Endothelial cell of umbilical vein (primary cell): ENCODE results near the gene ACOX3. TPM values are rescaled to one million over a fixed set of nuclear protein-coding genes. Genes with fewer than 3 reads are reported as not detected.

Experiments used
- BruUV-seq: library from RNA; stranded (reverse); fragments of 400-500 nt; replicated peaks from 2 replicates; lab custom pipeline; 2021; lab: Mats Ljungman, UMichigan
- CTCF ChIA-PET: fragments of 300-600, 350-600 bp; sonication (Branson Sonifier 250); formaldehyde crosslinking; loops from one replicate; lab custom pipeline; 2021; ENCODE audit warnings: antibody characterized with exemption, inconsistent platforms; lab: Charles Lee
- POLR2A ChIA-PET: fragments of 300-600, 350-600 bp; sonication (Branson Sonifier 250); formaldehyde crosslinking; loops from one replicate; lab custom pipeline; 2021; ENCODE audit warnings: antibody characterized with exemption, inconsistent platforms; lab: Charles Lee
- DNase-seq: peaks from one replicate; pipeline ENCODE4 v3.0.0-alpha.2; 2011; ENCODE audit warnings: low read depth, low spot score
- FAIRE-seq: peaks from 2 replicates; lab custom pipeline; 2011; peaks lifted over from hg19 to GRCh38; lab: Jason Lieb, UNC
- H2AFZ ChIP-seq: 2 replicates; pipeline ENCODE4 v1.6.0; 2012; ENCODE audit warnings: low read depth, low read length, control low read depth, inconsistent platforms
- H3K27ac ChIP-seq: 2 replicates; pipeline ENCODE4 v1.5.1; 2011; ENCODE audit warnings: low read depth, mild to moderate bottlenecking, control low read depth, low read length, moderate library complexity; ENCODE audit not compliant: insufficient read depth
- H3K27me3 ChIP-seq, 2 experiments: 2 replicates each; pipeline versions ENCODE4 v1.6.0 to v1.6.1; 2011; ENCODE audit warnings: low read length in 2 of 2, mixed read lengths in 1 of 2; ENCODE audit not compliant: control insufficient read depth in 2 of 2, insufficient read depth in 2 of 2
- H3K36me3 ChIP-seq, 2 experiments: 2 replicates in 1 of 2; 3 replicates in 1 of 2; pipeline ENCODE4 v1.5.1; 2011; ENCODE audit warnings: low read length in 2 of 2, mild to moderate bottlenecking in 1 of 2, moderate library complexity in 1 of 2; ENCODE audit not compliant: control insufficient read depth in 2 of 2, insufficient read depth in 2 of 2; ENCODE audit errors: extremely low read depth in 1 of 2
- H3K4me1 ChIP-seq: 3 replicates; pipeline ENCODE4 v1.5.1; 2011; ENCODE audit warnings: mild to moderate bottlenecking, low read length; ENCODE audit not compliant: control insufficient read depth, insufficient read depth; ENCODE audit errors: extremely low read depth
- H3K4me2 ChIP-seq: 2 replicates; pipeline ENCODE4 v1.6.1; 2011; ENCODE audit warnings: low read length, control low read depth, mixed read lengths; ENCODE audit not compliant: insufficient read depth
- H3K4me3 ChIP-seq, 3 experiments: fragments of 200-600 bp in 1 of 3; sonication (generic), shearing (Covaris generic) in 1 of 3; replicated peaks in 1 of 3; 2 replicates each; pipeline ENCODE4 v1.5.1; 2011 to 2016; ENCODE audit warnings: control low read depth in 3 of 3, low read length in 3 of 3, mild to moderate bottlenecking in 2 of 3, inconsistent platforms in 1 of 3, low read depth in 1 of 3, moderate library complexity in 1 of 3; ENCODE audit not compliant: insufficient read depth in 1 of 3
- H3K79me2 ChIP-seq: 2 replicates; pipeline ENCODE4 v1.6.0; 2012; ENCODE audit warnings: low read length, inconsistent platforms; ENCODE audit not compliant: control insufficient read depth, insufficient read depth
- H3K9ac ChIP-seq: replicated peaks from 2 replicates; pipeline ENCODE3; 2011; ENCODE audit warnings: low read length, control low read depth; ENCODE audit not compliant: insufficient read depth; ENCODE audit errors: extremely low read depth
- H3K9me1 ChIP-seq: replicated peaks from 3 replicates; pipeline ENCODE4 v1.6.0; 2011; ENCODE audit warnings: mild to moderate bottlenecking, low read length; ENCODE audit not compliant: control insufficient read depth, insufficient read depth; ENCODE audit errors: extremely low read depth
- H3K9me3 ChIP-seq: replicated peaks from 2 replicates; pipeline ENCODE4 v1.5.1; 2012; ENCODE audit warnings: low read length, inconsistent platforms; ENCODE audit not compliant: control insufficient read depth, insufficient read depth
- H4K20me1 ChIP-seq: replicated peaks from 2 replicates; pipeline ENCODE3; 2011; ENCODE audit warnings: mild to moderate bottlenecking, low read length; ENCODE audit not compliant: control insufficient read depth, insufficient read depth; ENCODE audit errors: extremely low read depth
- EZH2 ChIP-seq: IDR thresholded peaks from 2 replicates; pipeline ENCODE4 v1.6.1; 2012; ENCODE audit warnings: borderline replicate concordance, low read depth, mild to moderate bottlenecking, moderate library complexity, low read length, inconsistent platforms; ENCODE audit not compliant: severe bottlenecking
- GATA2 ChIP-seq: IDR thresholded peaks from 2 replicates; pipeline ENCODE4 v1.7.0; 2011; ENCODE audit warnings: low read depth, mild to moderate bottlenecking, moderate library complexity, mixed read lengths, low read length; ENCODE audit not compliant: insufficient read length, insufficient read depth
- JUN ChIP-seq: IDR thresholded peaks from 2 replicates; pipeline ENCODE4 v1.6.1; 2011; ENCODE audit warnings: borderline replicate concordance, low read depth; ENCODE audit not compliant: insufficient read length, insufficient read depth
- MYC ChIP-seq: IDR thresholded peaks from one replicate; pipeline ENCODE4 v1.6.1; 2011; ENCODE audit warnings: mild to moderate bottlenecking, low read depth, low read length
- POLR2A ChIP-seq: IDR thresholded peaks from 2 replicates; pipeline ENCODE4 v1.6.1; 2012; ENCODE audit warnings: low read depth, mild to moderate bottlenecking, control low read depth, low read length
- POLR2AphosphoS5 ChIP-seq: IDR thresholded peaks from 2 replicates; pipeline ENCODE4 v1.6.1; 2012; ENCODE audit warnings: low read depth, mild to moderate bottlenecking, control low read depth, low read length, moderate library complexity; ENCODE audit not compliant: insufficient read depth
- dilution Hi-C: fragments of 300-500 bp; cut with MboI; formaldehyde crosslinking; loops from one replicate; pipeline ENCODE4 v1.15.0; 2019; ENCODE audit warnings: low sequenced_read_pairs; ENCODE audit not compliant: extremely low pct_ligation_motif_present
- intact Hi-C: fragments of 100-400 bp; cut with micrococcal nuclease; formaldehyde crosslinking; loops from one replicate; pipeline ENCODE4 v1.10.0; 2022
- polyA plus RNA-seq, 4 experiments: library from polyadenylated mRNA; depleted of rRNA in 3 of 4; stranded (reverse) in 3 of 4; unstranded in 1 of 4; fragments of >200 nt; gene quantifications; 2 replicates each; pipeline versions ENCODE4 v1.2.1 to v1.2.3, GENCODE V29; 2011 to 2012; ENCODE audit warnings: missing spikeins in 1 of 4
- total RNA-seq: library from RNA; stranded (reverse); gene quantifications from 2 replicates; pipeline ENCODE4 v1.2.3, GENCODE V29; 2021

The ACOX3 gene
- total and polyA plus RNA-seq, 2 donors (not counting 3 experiments of a cell fraction or from before 2014, with no cell fraction given): 13.0 to 26.3 TPM

DNA sequence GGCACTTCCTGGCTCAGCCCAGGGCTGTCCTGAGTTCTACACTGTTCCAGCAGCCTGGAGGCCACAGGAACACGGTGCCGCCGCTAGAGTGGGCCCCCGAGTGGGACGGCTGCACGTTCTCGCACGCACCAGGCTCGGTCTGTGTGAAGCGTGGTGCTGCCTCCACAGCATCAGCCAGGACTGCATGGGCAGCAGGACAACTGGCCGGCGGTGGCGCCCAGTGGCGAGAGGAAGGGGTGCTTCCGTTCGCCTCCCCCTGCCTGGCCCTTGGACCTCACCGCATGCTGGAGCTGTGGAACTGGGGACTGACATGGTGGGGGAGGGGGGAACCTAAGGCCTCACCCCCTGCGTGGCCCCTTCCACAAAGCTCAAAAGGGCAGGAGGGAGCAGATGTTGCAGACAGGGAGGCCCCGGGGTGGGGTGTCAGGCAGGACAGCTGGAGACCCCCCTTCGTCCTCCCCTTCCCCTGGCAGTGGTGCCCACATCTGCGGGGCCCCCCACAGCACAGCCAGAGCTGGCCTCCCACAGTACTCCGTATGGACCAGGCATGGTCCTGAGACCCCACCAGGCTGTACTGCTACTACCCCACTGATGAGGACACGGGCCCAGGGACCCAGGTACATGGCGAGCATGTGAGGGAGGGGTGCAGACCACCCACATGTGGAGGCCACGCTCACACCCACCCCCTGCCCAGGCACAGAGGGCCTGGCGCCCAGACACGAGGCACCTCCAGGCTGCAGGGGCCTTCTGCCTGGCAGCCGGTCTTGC lies 58.5 kb downstream of the ACOX3 start:
- DNase-seq (no peak), FAIRE-seq (no peak)
- Histone ChIP-seq H3K9me1 (no peaks in the 10 kb centered on the region), H3K27me3 (no peaks in the 10 kb centered on the region), H3K4me2 (no peak overlapping the region), H3K79me2 (no peaks in the 10 kb centered on the region), H2AFZ (no peak overlapping the region), H3K9ac (no peak overlapping the region), H4K20me1 (no peaks in the 10 kb centered on the region), H3K36me3 (peaks cover 0 to under 1% of the 10 kb centered on the region in 2 experiments), H3K27ac (no peak overlapping the region), H3K9me3 (no peaks in the 10 kb centered on the region), H3K4me1 (no peaks in the 10 kb centered on the region), H3K4me3 (no peak overlapping the region)
- BruUV-seq: no TSS peak
- intact Hi-C loops (no loop called here), dilution Hi-C loops (no loop called here)
- CTCF ChIA-PET: no interaction called here
- TF ChIP-seq POLR2AphosphoS5: no peak
- no peak for TF ChIP-seq MYC
- TF ChIP-seq EZH2: no peak
- TF ChIP-seq POLR2A: no peak
- no peak for TF ChIP-seq GATA2
- no peak for TF ChIP-seq JUN
- POLR2A ChIA-PET: no interaction called here
